Measurements from ENCODE around the gene EMC1.

EMC1 gene

GRCh38 chr1:19199329-19199968 lies 51.9 kb downstream of the EMC1 start:
- no peak for TF ChIP-seq CTCF (IDR thresholded peaks at IDR 0.05; ENCODE audit: low read depth, low read length)
- no peak for DNase-seq (ENCODE audit: extremely low read depth, low read depth)

GRCh38 chr1:19198820-19199219 lies 52.5 kb downstream of the EMC1 start:
- DNase-seq (ENCODE audit: extremely low read depth, low read depth): no peak
- no peak for TF ChIP-seq CTCF (IDR thresholded peaks at IDR 0.05; ENCODE audit: low read depth, low read length)

- DNase-seq (ENCODE audit: extremely low read depth, low read depth): no peak
- TF ChIP-seq CTCF (IDR thresholded peaks at IDR 0.05; ENCODE audit: low read depth, low read length): no peak
These were observed 53.5 kb downstream of the EMC1 start for GRCh38 chr1:19197845-19198244.

GRCh38 chr1:19196331-19196730 lies 55.0 kb downstream of the EMC1 start:
- DNase-seq (ENCODE audit: extremely low read depth, low read depth): no peak

GRCh38 chr1:19193004-19193403 lies 58.3 kb downstream of the EMC1 start:
- no peak for DNase-seq (ENCODE audit: extremely low read depth, low read depth)
- no peak for TF ChIP-seq CTCF (IDR thresholded peaks at IDR 0.05; ENCODE audit: low read depth, low read length)

More at GRCh38 chr1:19196331-19196730, 55.0 kb downstream of the EMC1 start:
- TF ChIP-seq CTCF (IDR thresholded peaks at IDR 0.05; ENCODE audit: low read depth, low read length): no peak

- no peak for TF ChIP-seq CTCF (IDR thresholded peaks at IDR 0.05; ENCODE audit: low read depth, low read length)
- DNase-seq (ENCODE audit: extremely low read depth, low read depth): no peak
These were observed 59.5 kb downstream of the EMC1 start for GRCh38 chr1:19191811-19192210.

GRCh38 chr1:19190468-19190867 lies 60.9 kb downstream of the EMC1 start:
- DNase-seq (ENCODE audit: extremely low read depth, low read depth): no peak
- no peak for TF ChIP-seq CTCF (IDR thresholded peaks at IDR 0.05; ENCODE audit: low read depth, low read length)
